HG03571 (cell line): ENCODE results near the gene OLFM1.
"Not testable (repeated sequence)": the region's sequence is repeated elsewhere in the genome, so short reads cannot be mapped to it uniquely, and the experiment has no call there.

ENCODE experiments used
- ATAC-seq: cut with Tn5 transposase; IDR thresholded peaks from one replicate; pipeline ENCODE4 v1.9.1; 2021; ENCODE audit not compliant: unreplicated experiment

Gene OLFM1

DNA sequence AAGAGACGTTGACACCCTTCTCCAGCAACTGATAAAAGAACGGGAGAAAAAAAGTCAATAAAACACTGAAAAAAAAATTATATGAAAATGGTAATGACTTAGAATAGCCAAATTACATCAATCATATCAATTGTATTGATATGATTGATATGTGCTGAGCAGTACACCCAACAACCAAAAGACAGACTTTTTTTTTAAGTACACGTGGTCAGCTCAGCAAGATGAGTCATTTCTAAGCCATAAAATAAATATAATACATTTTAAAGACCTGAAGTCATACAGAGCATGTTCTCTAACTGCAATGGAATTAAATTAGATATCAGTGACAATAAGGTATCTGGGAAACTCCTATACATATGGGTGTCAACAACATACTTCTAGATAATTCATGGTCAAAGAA lies 30.9 kb upstream of the OLFM1 start:
- no peak for ATAC-seq

DNA sequence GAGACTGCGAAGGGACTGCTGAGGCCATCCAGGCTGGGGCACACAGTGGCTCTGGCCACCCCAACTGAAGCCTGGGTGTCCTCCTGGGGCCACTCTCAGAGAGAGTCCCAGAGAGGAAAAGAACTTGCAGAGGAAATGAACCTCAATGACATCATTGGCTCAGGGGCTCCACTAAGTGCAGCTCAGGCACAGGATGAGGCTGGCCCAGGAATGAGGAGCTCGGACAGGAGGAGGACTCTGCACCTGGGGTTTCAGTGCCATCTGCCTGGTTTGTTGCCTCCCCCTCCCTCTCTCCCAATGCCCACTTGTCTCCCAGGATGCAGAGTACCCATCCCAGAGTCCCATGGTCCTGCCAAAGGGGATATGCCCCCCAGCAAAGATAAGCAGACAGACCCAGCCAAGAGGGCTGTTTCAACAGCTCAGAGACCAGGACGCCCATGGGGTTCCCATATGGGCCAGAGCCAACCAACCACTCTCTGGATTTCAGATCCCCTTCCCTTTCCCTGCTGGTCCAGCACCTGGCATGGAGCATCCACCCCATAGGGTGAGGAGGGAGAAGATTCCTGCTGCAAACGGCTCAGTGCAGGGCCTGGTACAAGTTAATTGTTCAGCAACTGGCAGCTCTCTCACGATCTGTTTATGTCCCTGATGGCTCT lies 26.9 kb upstream of the OLFM1 start:
- ATAC-seq: no peak

DNA sequence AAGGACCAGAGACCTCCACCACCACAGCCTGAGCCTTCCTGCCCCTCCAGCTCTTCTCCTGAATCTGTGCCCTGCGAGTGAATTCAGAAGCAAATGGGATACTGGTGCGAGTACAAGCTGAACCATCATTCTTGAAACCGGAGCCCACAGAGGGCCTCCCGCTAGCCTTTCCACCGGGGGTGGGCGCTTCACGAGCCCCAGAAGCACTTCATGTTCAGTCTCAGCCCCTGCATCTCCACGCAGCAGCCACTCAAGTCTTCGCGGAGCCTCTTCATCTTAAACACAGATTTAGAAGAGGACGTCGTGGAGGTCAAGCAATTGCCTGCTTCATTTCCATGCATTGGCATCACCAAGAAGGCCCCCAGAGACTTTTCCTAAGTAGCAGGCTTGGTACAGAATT lies 26.0 kb upstream of the OLFM1 start:
- ATAC-seq: no peak

DNA sequence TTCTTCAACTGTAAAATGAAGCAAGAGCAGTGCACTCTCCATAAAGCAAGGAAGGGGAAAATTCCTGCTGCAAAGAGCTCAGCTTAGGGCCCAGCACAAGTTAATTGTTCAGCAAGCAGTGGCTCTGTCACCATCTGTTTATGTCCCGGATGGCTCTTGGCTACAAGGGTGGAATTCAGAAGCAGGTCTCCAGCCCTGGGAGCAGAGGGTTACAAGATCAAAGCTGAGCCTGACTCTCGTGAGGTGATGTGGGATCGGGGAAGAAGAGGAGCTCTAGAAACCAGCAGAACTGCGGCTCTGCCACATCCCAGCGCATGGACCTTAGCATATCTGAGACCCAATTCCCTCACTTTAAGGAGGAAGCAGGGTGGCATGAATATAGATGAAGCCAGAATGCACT lies 25.2 kb upstream of the OLFM1 start:
- ATAC-seq: no peak

DNA sequence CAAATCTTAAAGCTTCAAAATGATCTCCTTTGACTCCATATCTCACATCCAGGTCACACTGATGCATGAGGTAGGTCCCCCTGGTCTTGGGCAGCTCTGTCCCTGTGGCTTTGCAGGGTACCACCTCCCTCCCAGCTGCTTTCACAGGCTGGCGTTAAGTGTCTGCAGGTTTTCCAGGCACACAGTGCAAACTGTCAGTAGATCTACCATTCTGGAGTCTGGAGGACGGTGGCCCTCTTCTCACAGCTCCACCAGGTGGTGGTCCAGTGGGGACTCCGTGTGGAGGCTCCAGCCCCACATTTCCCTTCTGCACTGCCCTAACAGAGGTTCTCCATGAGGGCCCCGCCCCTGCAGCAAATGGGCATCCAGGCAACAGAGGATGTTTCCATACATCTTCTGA lies 24.0 kb upstream of the OLFM1 start:
- ATAC-seq: not testable (repeated sequence)

DNA sequence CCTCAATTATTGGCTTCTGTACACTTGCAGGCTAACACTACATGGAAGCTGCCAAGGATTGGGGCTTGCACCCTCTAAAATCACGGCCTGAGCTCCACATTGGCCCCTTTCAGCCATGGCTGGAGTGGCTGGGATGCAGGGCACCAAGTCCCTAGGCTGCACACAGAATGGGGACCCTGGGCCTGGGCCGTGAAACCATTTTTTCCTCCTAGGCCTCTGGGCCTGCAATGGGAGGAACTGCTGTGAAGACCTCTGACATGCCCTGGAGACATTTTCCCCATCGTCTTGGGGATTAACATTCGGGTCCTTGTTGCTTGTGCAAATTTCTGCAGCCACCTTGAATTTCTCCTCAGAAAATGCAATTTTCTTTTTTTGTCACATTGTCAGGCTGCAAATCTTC lies 23.6 kb upstream of the OLFM1 start:
- ATAC-seq: not testable (repeated sequence)

DNA sequence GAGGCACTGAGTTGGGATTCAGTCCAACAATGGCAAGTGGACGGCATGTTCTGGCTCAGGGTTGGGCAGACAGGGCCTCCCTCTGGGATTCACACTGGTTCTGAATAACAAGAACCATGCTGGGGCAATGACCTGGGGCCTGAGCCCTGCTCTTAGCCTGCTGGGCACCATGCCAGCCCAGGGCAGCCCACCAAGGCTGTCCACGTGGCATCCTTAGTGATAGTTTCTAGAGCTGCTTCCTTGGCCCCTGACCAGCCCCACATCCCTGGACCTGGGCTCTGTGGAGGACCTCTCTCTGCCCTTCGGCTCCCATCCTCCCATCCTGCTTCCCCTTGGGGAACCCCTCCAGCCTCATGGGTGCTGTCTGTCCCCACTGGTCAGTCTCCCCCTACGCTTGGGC lies 22.3 kb upstream of the OLFM1 start:
- no peak for ATAC-seq

DNA sequence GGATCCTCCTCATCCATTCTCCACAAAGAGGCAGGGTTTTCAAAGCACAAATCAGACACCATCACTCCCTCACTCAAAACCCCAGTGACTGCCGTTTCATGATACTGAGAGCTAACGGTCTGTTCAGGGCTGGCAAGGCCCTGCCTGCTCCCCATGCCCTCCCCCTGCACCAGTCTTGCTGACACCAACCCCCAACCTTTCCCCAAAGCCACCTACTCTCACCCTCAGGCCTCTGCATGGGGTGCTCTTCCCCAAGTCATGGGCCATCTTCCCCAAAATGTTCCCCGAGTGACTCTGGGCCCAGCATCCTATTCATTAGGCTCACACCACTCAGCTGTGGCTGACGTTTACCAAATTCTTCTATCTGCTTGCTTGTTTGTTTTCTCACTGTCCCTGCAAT lies 21.7 kb upstream of the OLFM1 start:
- no peak for ATAC-seq

DNA sequence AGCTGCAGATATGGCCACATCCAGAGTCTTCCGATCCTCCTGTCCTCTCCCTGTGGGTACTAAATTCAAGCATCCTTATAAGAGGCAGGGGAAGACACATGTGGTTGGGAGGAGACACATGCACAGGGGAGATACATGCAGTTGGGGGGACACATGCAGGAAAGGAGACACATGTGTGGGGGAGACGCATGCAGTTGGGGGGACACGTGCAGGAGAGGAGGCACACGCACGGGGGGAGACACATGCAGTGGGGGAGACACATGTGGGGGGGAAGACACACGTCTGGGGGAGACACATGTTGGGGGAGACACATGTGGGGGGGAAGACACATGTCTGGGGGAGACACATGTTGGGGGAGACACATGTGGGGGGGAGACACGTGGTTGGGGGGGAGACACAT lies 21.2 kb upstream of the OLFM1 start:
- ATAC-seq: no peak

DNA sequence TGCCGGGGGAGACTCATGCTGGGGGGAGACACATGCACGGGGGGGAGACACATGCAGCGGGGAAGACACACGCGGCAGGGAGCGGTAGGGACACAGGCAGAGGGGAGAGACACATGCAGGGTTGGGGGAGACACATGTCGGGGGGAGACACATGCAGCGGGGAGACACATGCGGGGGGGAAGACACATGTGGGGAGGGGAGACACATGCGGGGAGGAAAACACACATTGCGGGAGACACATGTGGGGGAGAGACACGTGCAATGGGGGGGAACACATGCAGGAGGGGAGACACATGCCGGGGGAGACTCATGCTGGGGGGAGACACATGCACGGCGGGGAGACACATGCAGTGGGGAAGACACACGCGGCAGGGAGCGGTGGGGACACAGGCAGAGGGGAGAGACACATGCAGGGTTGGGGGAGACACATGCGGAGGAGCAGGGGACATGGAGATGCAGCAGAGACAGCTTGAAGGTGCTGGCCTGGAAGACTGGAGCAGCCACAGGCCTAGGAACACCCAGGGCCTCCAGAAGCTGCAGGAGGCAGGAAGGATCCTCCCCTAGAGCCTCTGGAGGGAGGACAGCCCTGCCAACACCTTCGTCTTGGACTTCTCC lies 20.3 kb upstream of the OLFM1 start:
- ATAC-seq: no peak

DNA sequence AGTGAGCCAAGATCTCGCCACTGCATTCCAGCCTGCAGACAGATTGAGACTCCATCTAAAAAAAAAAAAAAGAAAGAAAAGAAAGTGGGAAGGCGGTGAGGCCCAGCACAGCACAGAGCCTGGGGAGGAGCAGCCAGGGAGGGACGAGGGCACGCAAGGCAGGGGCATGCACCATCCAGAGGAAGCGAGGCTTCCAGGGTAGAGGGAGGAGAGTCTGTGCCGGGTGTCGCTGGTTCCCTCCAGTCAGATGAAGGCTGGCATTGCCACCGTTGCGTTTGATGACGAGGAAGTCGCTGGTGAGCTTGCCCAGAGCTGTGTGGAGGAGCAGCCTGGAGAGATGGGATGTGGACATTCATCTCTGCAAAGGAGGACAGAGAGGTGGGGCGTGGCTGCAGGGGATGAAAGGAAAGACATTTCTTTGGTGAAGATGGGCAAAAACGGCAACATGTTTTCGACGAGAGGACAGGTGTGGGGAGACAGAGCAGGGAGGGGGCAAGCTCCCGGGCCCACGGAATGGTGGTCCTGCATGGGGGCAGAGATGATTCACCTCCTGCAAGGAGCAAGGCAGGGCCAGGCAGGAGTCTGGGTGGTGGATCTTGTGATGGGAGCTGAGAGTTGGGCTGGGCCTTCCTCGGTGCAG lies 18.6 kb upstream of the OLFM1 start:
- no peak for ATAC-seq

DNA sequence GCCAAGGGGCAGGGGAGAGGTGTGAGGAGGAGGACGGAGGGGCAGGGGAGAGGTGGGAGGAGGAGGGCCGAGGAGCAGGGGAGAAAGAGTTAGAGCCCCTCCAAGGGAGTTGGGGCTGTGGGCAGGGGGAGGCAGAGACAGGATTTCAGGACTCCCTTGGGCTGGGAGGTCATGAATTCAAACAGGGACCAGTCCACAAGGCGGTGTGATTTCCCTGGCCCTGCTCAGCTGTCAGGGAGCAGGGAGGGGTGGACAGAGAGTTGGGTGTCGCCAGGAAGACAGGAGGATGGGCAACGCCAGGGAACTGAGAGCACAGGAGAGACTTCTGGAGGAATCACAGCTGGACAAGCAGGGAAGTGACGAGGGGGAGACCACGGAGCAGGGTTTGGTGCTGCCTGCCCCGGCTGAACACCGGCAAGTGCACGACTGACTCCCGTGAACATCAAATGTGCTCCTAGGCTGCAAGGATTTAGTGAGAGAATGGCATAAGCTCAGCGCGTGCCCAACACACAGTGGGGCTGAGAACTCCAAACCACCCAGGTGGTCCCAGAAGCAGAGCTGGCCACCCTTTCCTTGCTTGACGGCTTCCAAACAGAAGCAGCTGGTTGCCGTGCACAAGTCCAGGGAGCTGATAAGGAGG lies 17.8 kb upstream of the OLFM1 start:
- ATAC-seq: no peak

DNA sequence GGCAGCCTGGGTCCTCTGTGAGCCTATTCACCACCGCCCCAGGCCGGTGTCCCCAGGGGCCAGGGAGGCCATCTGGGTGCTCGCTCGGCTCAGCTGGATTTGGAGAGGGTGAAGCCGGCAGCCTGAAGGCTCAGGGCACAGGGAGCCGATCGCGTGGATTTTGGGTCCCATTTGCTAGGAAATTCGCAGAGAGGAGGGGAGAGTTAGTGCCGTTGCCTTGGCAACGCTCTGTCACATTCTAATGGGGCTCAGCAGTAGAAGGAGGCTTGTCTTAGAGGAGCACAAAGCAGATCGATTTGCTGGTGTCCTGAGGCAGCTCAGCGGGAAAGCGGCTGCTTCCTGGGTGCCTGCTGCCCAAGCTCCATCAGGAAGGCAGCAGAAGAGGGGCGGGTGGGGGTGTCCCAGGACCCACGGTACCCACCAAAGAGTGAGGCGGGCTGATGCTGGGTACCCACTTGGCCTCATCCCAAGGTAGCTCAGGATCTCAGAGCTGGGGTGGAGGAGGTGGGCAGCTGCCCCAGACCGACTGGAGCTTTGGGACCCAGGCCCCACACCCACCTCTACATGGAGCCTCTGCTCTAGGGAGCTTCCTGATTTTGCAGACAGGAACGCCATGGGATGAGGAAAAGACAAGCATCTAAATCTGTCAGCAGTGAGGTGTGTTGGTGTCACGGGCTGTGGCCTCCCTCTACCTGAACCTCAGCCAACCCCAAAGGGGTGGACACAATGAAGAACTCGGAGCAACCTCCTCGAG lies 17.1 kb upstream of the OLFM1 start:
- no peak for ATAC-seq

DNA sequence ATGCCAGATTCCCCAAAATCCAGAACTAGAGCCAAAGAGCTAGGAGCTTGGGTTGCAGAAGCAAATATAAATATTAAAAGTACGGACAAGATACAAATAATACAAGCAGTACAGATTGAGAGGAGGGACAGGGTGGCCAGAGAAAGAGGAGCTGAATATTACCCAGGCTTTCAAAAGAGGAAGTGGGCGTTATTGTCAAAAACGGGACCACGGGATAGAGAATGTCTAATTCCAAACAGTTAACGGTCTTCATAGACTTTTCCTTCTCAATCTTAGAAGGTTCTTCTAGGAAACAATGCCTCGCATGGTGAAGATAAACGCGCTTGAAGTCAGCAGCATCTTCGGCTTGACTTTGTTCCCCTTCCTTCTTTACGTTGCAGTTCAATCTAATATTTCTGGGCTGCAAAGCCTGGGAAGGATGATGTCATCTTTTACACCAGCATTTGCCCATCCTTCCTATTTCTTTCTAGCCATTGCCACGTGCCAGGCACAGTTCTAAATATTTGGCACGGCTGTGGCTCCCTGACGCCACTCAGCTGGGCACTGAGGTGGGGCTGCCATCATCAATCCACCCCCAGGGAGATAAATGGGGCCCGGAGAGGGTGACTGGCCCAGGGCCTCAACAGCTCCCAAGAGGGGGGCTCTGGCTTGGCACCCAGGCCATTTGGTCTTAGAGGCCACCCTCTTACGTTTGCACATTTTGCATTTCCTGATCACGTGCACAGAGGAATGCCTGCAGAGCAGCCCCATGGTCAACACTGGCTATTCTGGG lies 16.3 kb upstream of the OLFM1 start:
- ATAC-seq: no peak

DNA sequence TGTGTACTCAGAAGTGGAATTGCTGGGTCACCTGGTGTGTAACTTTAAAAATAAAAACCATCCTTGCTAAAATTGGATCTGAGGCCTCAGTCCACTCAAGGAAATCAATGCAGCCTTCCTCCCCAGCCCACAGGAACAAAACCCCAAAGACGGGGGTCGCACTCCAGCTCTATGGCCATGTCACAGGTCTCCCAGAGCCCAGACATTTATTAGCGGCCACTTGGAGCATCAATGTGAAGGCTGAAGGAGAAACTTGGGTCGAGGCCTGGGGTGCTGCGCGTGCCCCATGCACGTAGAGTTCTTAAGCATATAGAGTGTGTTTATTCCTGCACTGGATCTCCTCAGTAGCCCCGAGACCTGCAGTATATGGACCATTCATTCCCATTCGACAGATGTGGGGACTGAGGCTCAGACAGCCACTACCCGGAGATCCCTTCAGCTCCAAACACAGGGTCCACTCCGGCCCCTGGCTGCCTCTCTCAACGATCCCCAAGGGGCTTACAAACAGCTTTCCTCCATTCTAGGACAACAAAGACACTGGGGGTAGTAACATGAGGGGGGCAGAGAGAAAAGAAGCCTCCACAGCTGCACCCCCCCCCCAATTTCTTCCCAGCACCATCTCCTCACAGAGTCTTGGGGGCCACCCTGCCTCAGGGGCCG lies 14.3 kb upstream of the OLFM1 start:
- ATAC-seq: no peak

DNA sequence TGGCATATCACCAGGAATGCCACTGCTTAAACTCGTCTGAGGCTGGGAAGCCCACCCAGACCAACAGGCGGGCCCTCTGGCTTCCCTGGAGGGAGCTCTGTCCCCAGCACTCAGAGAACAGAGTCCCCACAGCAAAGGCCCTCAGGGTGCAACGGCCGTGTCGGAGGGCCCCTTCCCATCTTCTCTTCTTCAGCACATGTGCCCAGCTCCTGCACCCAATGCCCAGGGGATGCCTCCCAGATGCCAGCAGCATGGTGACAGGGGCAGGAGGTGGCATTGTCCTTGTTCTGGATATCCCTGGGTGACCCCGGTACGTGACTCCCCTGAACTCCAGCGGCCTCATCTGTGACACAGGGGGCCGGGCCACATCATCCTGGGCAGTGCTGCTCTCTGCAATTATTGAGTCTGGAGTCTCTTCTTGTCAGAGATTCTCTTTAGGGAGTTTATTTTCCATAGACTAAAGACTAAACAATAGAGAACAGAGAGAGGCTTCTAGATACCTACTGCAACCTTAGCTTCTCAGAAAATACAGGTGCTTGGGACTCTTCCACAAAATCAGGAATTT lies 13.6 kb upstream of the OLFM1 start:
- no peak for ATAC-seq

DNA sequence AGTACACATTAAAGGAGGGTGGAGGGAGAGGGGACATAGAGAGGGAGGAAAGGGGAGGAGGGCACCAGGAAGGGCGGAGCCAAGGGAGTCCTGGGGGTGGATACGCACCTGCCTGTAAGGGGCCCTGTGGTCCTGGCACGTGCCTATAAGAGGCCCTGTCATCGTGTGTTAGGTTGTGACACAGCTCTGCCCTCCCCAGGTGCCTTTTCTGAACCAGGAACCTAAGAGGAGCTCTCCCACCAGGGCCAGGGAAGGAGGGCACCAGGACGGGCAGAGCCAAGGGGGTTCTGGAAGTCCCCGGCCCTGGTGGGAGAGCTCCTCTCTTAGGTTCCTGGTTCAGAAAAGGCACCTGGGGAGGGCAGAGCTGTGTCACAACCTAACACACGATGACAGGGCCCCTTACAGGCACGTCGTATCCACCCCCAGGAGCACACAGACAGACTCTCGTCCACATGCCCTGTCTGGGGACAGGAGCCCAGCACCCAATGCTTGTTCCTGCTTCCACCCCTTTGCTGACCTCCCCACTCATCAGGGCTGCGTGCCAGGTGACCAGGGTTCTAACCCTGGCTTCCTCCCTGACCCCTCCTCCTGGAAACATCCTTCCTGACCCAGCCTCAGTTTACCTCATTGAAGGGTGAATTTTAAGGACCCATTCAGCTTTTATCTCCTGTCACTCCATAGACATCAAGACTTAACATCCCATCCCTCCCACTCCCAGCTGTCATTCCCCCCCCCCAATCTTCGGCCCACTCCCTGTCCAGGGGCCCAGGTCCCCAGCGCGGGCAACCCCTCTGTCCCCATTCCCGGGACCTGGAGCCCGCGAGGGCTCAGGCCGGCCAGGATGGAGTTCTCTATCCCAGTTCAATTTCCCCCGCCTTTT lies 12.9 kb upstream of the OLFM1 start:
- ATAC-seq: no peak

DNA sequence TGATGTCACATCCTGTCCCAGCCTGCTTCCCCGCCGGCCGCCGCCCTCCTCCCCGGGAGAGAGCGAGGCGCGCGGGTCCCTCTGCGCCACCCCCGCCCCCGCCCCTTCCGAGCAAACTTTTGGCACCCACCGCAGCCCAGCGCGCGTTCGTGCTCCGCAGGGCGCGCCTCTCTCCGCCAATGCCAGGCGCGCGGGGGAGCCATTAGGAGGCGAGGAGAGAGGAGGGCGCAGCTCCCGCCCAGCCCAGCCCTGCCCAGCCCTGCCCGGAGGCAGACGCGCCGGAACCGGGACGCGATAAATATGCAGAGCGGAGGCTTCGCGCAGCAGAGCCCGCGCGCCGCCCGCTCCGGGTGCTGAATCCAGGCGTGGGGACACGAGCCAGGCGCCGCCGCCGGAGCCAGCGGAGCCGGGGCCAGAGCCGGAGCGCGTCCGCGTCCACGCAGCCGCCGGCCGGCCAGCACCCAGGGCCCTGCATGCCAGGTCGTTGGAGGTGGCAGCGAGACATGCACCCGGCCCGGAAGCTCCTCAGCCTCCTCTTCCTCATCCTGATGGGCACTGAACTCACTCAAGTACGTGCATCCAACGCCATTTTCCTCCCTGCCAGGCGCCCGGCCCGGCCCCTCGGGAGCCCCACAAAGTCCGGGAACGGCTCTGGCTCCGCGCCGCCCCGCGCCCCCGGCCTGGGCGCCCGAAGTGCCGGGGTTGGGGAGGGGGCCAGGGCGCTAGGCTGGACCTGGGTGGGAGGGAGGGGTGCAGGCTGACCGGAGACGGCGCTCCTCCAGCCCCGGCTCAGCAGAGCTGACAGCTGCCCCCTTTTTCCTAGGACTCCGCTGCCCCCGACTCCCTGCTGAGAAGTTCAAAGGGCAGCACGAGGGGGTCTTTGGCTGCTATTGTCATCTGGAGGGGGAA lies 12.0 kb upstream of the OLFM1 start:
- no peak for ATAC-seq
